Transverse colon (tissue), 4 donors: ENCODE results near the gene MRPS16. TPM values are rescaled to one million over a fixed set of nuclear protein-coding genes. Genes with fewer than 3 reads are reported as not detected.
"Not testable (repeated sequence)": the region's sequence is repeated elsewhere in the genome, so short reads cannot be mapped to it uniquely, and the experiment has no call there.

Experiments
- DNase-seq: peaks from one replicate; pipeline ENCODE4 v3.0.0-alpha.2; 2019
- H3K27ac ChIP-seq, 4 donors: fragments of 200-600 bp; sonication (generic); 2 replicates each; pipeline ENCODE4 v1.5.1; 2016 to 2018; ENCODE audit warnings: inconsistent platforms in 4 of 4
- H3K27me3 ChIP-seq: fragments of 200-600 bp; sonication (generic); 2 replicates; pipeline ENCODE4 v1.5.1; 2017; ENCODE audit warnings: inconsistent platforms
- H3K36me3 ChIP-seq, 4 donors: fragments of 200-600 bp; sonication (generic); 2 replicates each; pipeline ENCODE4 v1.5.1; 2017 to 2019; ENCODE audit warnings: inconsistent platforms in 4 of 4
- H3K4me1 ChIP-seq, 4 donors: fragments of 200-600 bp; sonication (generic); 2 replicates each; pipeline ENCODE4 v1.5.1; 2017 to 2020; ENCODE audit warnings: inconsistent platforms in 4 of 4
- H3K4me3 ChIP-seq, 4 donors: fragments of 200-600 bp; sonication (generic); 1 replicate in 1 of 4; 2 replicates in 3 of 4; pipeline versions ENCODE4 v1.5.1 to v1.6.1; 2017 to 2019; ENCODE audit warnings: inconsistent platforms in 4 of 4
- H3K9me3 ChIP-seq, 2 donors: fragments of 200-600 bp; sonication (generic); 2 replicates each; pipeline ENCODE4 v1.5.1; 2017 to 2019; ENCODE audit warnings: inconsistent platforms in 2 of 2
- CTCF ChIP-seq, 5 experiments: fragments of 200-600 bp in 3 of 5; fragments of 450-650 bp in 2 of 5; sonication (generic) in 3 of 5; IDR thresholded peaks; 1 replicate in 2 of 5; 2 replicates in 3 of 5; pipeline ENCODE4 v1.5.1; 2016 to 2017; ENCODE audit warnings: antibody characterized with exemption in 5 of 5, inconsistent platforms in 3 of 5, mild to moderate bottlenecking in 2 of 5, moderate library complexity in 1 of 5
- EP300 ChIP-seq: sonication (generic); formaldehyde crosslinking; IDR thresholded peaks from one replicate; pipeline ENCODE4 v1.6.1; 2017; ENCODE audit warnings: antibody characterized with exemption, low read depth
- POLR2A ChIP-seq: fragments of 450-650 bp; IDR thresholded peaks from one replicate; pipeline ENCODE4 v1.6.1; 2016; ENCODE audit warnings: antibody characterized with exemption, mild to moderate bottlenecking, moderate library complexity
- POLR2AphosphoS5 ChIP-seq, 3 donors: sonication (generic); formaldehyde crosslinking; IDR thresholded peaks; one replicate each; pipeline ENCODE4 v1.6.1; 2016; ENCODE audit warnings: antibody characterized with exemption in 3 of 3
- WGBS, 2 donors: methylation state at CpG; one replicate each; pipeline ENCODE4 v1.1.5; 2018; ENCODE audit warnings: low coverage in 1 of 2; 5-methylcytosine and 5-hydroxymethylcytosine counted together
- in situ Hi-C, 4 donors: fragments of 200-750 bp; cut with MboI; loops; one replicate each; pipeline versions ENCODE4 v1.15.0 to v1.15.1; 2017; ENCODE audit warnings: low sequenced_read_pairs in 3 of 4, low pct_ligation_motif_present in 1 of 4, low pct_unique_long_range_greater_than_20kb in 1 of 4
- intact Hi-C: fragments of 100-400 bp; cut with DNase I; formaldehyde crosslinking; loops from one replicate; pipeline ENCODE4 v1.15.1; 2023; ENCODE audit warnings: low total_unique reads
- total RNA-seq, 4 donors: library from RNA; depleted of rRNA; stranded (reverse); fragments of >200 nt; gene quantifications; one replicate each; pipeline ENCODE4 v1.1.0, GENCODE V29; 2016

The MRPS16 gene
- total RNA-seq, 4 donors from 2014 or later, result 41.0 to 54.5 (median 46.6) TPM

DNA sequence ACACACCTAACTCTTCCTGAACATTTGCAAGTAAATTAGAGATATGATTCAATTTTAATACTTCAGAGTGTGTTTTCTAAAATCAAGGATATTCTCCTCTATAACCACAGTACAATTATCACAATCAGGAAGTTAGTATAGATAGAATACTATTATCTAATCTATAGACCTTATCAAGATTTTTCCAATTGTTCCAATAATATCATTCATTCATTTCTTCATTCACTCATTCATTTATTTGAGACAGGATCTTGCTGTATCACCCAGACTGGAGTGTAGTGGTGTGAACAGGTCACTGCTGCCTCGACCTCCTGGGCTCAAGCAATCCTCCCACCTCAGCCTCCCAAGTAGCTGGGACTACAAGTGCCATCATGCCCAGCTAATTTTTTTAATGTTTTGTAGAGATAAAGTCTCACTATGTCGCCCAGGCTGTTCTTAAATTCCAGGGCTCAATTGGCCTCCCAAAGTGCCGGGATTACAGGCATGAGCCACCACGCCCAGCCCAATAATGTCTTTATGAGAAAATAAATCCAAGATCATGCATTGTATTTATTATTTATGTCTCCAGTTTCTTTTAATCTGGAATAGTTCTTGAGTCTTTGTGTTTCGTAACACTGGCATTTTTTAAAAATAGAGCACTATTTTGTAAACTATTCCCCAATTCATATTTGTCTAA, 10.6 kb upstream of the MRPS16 start:
- Histone ChIP-seq H3K27ac (no peak overlapping the region), H3K4me1 (no peaks in the 10 kb centered on the region), H3K9me3 (no peaks in the 10 kb centered on the region), H3K36me3 (no peaks in the 10 kb centered on the region), H3K4me3 (no peak overlapping the region), H3K27me3 (no peaks in the 10 kb centered on the region)
- WGBS, 2 donors, result 67 to 77% methylated on average over 4 to 5 of the region's 5 CpGs
- no peak for TF ChIP-seq POLR2AphosphoS5 (IDR thresholded peaks at IDR 0.05)
- TF ChIP-seq EP300, result no peak
- no peak for TF ChIP-seq CTCF (IDR thresholded peaks at IDR 0.05)
- TF ChIP-seq POLR2A, result no peak
- no peak for DNase-seq
- in situ Hi-C loops (loop anchor here in 1 of 4 donors (25.0 kb wide), 1 partner anchor 374 kb away; the partner anchor contains the start of gene MYOZ1), intact Hi-C loops (no loop called here)

DNA sequence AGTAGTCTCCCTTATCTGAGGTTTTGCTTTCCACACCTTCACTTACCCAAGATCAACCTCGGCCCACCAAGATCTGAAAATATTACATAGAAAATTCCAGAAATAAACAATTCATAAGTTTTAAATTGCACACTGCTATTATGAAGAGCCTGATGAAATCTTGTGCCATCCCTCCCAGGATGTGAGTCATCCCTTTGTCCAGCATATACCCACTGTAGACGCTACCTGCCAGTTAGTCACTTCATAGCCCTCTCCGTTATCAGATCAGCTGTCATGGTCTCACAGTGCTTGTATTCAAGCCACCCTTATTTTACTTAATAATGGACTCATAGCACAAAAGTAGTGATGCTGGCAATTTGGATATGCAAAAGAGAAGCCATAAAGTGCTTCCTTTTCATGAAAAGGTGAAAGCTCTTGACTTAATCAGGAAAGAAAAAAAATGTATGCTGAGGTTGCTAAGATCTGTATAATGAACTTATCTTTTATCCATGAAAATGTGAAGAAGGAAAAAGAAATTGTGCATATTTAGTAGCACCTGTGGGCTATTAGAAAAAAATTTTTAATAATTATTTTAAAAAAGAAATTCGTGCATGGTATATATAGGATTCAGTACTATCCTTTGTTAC, 9.8 kb upstream of the MRPS16 start:
- Histone ChIP-seq H3K4me3 (no peak overlapping the region), H3K27me3 (no peaks in the 10 kb centered on the region), H3K4me1 (no peaks in the 10 kb centered on the region), H3K36me3 (no peaks in the 10 kb centered on the region), H3K9me3 (no peaks in the 10 kb centered on the region), H3K27ac (no peak overlapping the region)
- WGBS, 2 donors, result 78% methylated on average over 4 of the region's 4 CpGs
- intact Hi-C loops (no loop called here), in situ Hi-C loops (loop anchor here in 1 of 4 donors (25.0 kb wide), 1 partner anchor 375 kb away; the partner anchor contains the start of gene MYOZ1)
- DNase-seq, result no peak
- TF ChIP-seq CTCF (IDR thresholded peaks at IDR 0.05), result no peak
- no peak for TF ChIP-seq EP300
- no peak for TF ChIP-seq POLR2A

GRCh38 chr10:73261362-73261995, 9.0 kb upstream of the MRPS16 start:
- no peaks in the 10 kb centered on the region for H3K4me1 ChIP-seq
- in situ Hi-C loops (loop anchor here in 1 of 4 donors (25.0 kb wide), 1 partner anchor 376 kb away; the partner anchor contains the start of gene MYOZ1), intact Hi-C loops (no loop called here)
- no peaks in the 10 kb centered on the region for H3K36me3 ChIP-seq
- no peak for DNase-seq
- 87 to 90% methylated on average over 9 of the region's 9 CpGs for WGBS, 2 donors
- H3K9me3 ChIP-seq, result no peaks in the 10 kb centered on the region
- TF ChIP-seq EP300, result no peak
- no peak for TF ChIP-seq POLR2A
- no peak for TF ChIP-seq CTCF (IDR thresholded peaks at IDR 0.05)
- TF ChIP-seq POLR2AphosphoS5 (IDR thresholded peaks at IDR 0.05), result no peak
- H3K4me3 ChIP-seq, result no peak overlapping the region
- H3K27ac ChIP-seq, result no peak overlapping the region
- H3K27me3 ChIP-seq, result no peaks in the 10 kb centered on the region

GRCh38 chr10:73258612-73259011, 6.2 kb upstream of the MRPS16 start:
- H3K9me3 ChIP-seq, DNase-seq, H3K27ac ChIP-seq, intact Hi-C loops, H3K36me3 ChIP-seq, H3K27me3 ChIP-seq, H3K4me3 ChIP-seq, H3K4me1 ChIP-seq: not testable (repeated sequence)
- 96% methylated on average over 10 of the region's 10 CpGs for WGBS, 2 donors
- in situ Hi-C loops, result loop anchor here in 1 of 4 donors (25.0 kb wide), 1 partner anchor 379 kb away; the partner anchor contains the start of gene MYOZ1
